Endometrial microvascular endothelial cells (primary cell): ENCODE results near the gene TFAP2B. TPM values are rescaled to one million over a fixed set of nuclear protein-coding genes. Genes with fewer than 3 reads are reported as not detected.

Experiments used
- in situ Hi-C: cut with HindIII; loops from 2 replicates; pipeline ENCODE4 v1.10.0; 2017; ENCODE audit warnings: low sequenced_read_pairs, low pct_unique_long_range_greater_than_20kb; ENCODE audit errors: inconsistent ontology term
- total RNA-seq: library from RNA; depleted of rRNA; stranded (reverse); fragments of >200 nt; gene quantifications from one replicate; pipeline ENCODE4 v1.2.3, GENCODE V29; 2015; ENCODE audit errors: inconsistent ontology term

TFAP2B gene
- total RNA-seq, 1 donor from 2014 or later: not detected

DNA sequence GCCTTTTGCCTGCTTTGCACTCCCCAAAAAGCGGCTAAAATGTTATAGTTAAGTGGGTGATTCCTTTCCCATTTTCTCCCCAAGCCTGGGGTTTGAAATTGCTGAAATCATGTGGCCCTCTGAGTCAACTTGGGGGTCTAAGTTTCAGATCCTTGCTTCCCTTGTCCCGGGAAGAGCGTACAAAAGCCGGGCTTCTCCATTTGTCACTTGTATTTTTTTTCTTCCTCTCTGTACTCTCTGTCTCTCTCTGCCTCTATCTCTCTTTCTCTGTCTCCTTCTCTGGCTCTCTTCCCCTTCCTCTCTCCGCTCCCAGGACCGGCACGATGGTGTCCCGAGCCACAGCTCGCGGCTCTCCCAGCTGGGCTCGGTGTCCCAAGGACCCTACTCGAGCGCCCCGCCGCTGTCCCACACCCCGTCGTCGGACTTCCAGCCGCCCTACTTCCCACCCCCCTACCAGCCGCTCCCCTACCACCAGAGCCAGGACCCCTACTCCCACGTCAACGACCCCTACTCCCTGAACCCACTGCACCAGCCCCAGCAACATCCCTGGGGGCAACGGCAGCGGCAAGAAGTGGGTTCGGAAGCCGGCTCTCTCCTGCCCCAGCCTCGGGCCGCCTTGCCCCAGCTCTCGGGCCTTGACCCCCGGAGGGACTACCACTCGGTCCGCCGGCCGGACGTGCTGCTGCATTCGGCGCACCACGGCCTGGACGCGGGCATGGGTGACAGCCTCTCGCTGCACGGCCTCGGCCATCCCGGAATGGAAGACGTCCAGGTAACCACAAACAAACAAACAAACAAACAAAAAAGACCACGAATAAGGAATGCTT lies 4.6 kb downstream of the TFAP2B start:
- in situ Hi-C loops: no loop called here

GRCh38 chr6:50824552-50824951 lies 5.9 kb downstream of the TFAP2B start:
- in situ Hi-C loops: no loop called here

DNA sequence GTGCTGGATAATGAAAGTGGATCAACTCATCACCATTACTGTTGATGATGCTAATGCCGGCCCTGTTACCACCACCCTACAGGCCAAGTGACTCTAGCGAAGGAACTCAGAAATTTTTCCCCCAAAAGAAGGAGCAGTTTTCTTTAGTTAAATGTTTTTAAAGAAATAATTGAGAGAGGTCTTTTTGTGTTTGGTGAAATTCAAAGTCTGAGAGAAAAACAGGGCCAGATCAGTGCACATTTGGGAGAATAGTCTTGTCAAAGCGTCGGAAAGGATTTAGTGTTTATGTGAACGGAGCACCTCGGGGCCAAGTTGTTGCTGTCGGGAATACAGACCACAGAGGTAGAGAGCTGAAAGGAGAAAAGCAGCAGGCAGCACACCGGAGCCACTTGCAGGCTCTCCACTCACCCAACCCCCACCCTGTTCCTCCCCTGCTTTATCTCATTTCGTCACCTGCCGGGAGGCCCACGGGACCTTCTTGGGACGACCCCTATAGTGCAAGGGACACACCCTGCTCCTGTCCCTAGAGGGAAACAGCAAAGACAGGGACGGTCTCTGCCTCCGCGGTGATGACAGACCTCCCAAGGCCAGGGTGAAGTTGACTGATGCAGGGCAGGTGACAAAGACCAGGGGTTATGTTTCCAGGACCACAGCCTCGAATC lies 6.8 kb downstream of the TFAP2B start:
- in situ Hi-C loops: no loop called here

GRCh38 chr6:50826037-50826761 lies 7.5 kb downstream of the TFAP2B start:
- in situ Hi-C loops: no loop called here

GRCh38 chr6:50826803-50827202 lies 8.1 kb downstream of the TFAP2B start:
- in situ Hi-C loops: no loop called here

GRCh38 chr6:50829049-50829448 lies 10.4 kb downstream of the TFAP2B start:
- in situ Hi-C loops: no loop called here

GRCh38 chr6:50829898-50830444 lies 11.3 kb downstream of the TFAP2B start:
- in situ Hi-C loops: no loop called here

DNA sequence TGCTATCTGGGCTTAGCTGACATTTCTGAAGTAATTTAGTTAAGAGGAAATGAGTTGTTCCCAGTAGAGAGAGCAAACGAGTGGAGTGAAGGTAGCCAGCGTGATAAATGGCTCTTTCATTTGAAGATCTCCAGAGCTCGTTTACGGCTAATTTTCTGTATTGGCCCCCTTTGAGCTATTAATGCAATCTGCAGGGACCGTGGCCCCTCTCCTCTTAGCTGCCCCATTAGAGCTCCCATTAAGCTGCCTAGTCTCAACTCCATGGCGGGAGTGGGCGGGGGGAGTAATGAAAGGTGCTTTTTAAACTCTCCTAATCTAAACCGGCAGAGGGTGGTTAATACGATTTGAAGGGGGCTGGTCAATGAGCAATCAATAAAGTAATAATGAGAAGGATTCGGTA lies 12.5 kb downstream of the TFAP2B start:
- in situ Hi-C loops: no loop called here

DNA sequence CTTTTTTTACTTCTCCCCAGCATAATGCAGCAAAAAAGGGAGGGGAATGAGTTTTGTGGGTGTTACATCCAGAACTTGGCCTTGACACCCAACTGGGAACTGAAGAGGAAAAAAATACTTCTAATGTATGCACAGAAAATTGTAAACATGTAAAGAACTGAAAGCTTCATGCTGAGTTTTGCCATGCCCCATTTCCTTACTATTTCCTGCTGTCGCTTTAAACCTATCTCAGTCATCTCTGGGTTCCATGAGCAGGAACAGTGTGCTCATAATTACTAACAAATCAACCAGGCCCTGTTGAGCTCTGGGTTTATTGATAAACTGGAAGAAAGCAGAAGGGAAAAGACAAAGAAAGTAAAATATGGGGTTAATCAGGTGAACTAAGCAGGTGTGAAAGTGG lies 14.2 kb downstream of the TFAP2B start:
- in situ Hi-C loops: no loop called here

- in situ Hi-C loops: no loop called here
These were observed 16.3 kb downstream of the TFAP2B start for GRCh38 chr6:50834929-50835410.

GRCh38 chr6:50836231-50836630 lies 17.6 kb downstream of the TFAP2B start:
- in situ Hi-C loops: no loop called here

DNA sequence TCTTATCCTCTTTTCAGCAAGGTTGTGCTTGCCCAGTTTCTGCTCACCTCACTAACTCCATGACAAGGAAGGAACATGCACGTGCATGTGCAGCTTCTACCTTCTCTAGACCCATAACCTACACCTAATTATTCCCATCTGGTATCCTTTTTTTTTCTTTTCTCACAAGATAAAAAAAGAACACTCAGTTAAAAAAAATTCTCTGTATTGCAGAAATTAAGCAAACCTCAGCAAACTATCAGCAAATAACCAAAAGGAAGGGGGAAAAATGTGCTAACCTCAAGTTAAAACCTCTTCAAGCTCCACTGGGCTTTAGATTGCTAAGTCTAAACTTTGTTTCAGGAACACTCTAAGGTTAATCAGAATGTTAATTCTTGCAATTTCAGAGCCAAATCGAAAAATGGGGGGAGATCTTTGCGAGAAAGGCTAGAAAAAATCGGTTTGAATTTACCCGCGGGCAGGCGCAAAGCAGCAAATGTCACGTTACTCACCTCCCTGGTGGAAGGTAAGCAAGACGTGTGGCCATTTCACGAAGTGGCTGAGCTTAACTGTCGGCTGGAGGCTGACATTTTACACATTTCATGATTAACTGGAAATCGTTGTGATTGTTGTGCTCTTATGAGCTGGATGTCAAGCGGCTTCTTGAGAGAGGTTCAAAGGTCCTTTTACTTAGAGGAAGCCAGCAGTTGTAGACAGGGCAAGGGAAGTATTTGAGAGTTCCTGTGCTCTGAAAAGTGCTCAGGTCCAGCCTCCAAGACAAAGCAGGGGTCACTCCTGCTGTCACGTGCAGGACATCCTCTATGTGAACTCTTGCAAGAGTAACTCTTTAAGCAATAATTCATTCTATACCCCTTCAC lies 19.1 kb downstream of the TFAP2B start:
- in situ Hi-C loops: no loop called here

GRCh38 chr6:50840112-50840810 lies 21.6 kb downstream of the TFAP2B start:
- in situ Hi-C loops: no loop called here

DNA sequence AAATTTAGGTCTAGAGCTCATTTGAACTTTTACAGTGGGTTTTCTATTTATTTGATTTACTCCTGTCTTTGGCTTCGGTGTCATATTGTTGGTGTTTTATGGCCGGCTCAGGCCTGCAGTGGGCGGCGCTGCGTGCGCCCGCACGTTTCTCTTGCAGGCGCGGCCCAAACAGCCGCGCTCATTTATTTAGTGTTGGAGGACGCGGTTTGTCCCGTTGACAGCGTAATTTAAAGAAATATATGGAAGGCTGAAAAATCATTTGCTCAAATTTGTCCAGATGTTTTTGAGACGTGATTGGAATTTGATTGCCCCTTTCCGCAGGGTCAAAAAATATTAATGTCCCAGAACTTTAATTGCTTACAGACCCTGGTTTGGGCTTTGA lies 22.1 kb downstream of the TFAP2B start:
- in situ Hi-C loops: no loop called here

GRCh38 chr6:50842446-50842845 lies 23.8 kb downstream of the TFAP2B start:
- in situ Hi-C loops: no loop called here

DNA sequence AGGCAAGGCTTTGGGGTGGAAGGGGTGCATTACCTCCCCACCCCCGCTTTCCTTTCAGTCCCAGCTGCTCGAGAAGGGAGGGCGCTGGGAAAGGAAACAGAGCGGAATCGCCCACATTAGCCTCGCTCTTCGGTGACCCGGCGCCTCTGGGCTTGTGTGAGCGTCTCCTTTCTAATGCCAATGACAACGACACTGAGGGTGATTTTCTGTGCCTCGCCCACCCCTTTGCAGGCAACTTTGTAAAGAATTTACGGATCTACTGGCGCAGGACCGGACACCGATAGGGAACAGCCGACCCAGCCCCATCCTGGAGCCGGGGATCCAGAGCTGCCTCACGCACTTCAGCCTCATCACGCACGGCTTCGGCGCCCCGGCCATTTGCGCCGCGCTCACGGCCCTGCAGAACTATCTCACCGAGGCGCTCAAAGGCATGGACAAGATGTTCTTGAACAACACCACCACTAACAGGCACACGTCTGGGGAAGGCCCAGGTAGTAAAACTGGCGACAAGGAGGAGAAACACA lies 24.3 kb downstream of the TFAP2B start:
- in situ Hi-C loops: no loop called here

DNA sequence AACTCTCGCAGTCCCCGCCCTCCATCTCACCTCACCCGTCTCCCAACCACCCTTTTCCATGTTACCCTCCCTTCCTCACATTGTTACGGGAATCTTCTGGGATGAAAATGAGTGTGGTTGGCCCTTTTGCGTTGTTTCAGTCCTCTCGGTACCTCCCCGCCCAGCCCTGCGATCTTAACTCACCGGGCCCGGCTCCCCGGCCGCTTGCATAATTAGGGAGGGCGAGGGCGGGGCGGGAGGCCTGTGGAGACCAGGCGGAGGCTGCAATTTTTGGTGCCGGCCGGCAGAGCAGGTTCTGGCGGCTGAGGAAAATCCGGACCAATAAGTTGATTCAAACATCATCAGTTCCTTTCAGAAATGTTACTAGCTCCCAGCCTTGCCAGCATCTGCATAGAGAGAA lies 25.2 kb downstream of the TFAP2B start:
- in situ Hi-C loops: no loop called here
